DND-41 (cell line): ENCODE measurements around the gene SYNDIG1L.

Experiments
- ATAC-seq: fragments of 200-7000 bp; cut with Tn5 transposase; 3 replicates; pipeline ENCODE4 v1.9.1; 2021; ENCODE audit warnings: low read depth; ENCODE audit not compliant: insufficient read depth
- DNase-seq: peaks from one replicate; pipeline ENCODE4 v3.0.0-alpha.2; 2020
- H2AFZ ChIP-seq: 2 replicates; pipeline ENCODE4 v1.6.0; 2012; ENCODE audit warnings: low read depth, low read length
- H3K27ac ChIP-seq: 2 replicates; pipeline ENCODE4 v1.5.1; 2012; ENCODE audit warnings: low read length, inconsistent platforms
- H3K27me3 ChIP-seq: fragments of 200-600 bp; sonication (generic); 2 replicates; pipeline ENCODE4 v1.6.0; 2012; ENCODE audit warnings: low read length, mild to moderate bottlenecking, inconsistent platforms; ENCODE audit not compliant: insufficient read depth, poor library complexity
- H3K36me3 ChIP-seq: 2 replicates; pipeline ENCODE4 v1.5.1; 2012; ENCODE audit warnings: low read length, inconsistent platforms; ENCODE audit not compliant: insufficient read depth
- H3K4me1 ChIP-seq: 2 replicates; pipeline ENCODE4 v1.5.1; 2012; ENCODE audit warnings: mild to moderate bottlenecking, low read length; ENCODE audit not compliant: insufficient read depth
- H3K4me2 ChIP-seq: 2 replicates; pipeline ENCODE4 v1.6.0; 2012; ENCODE audit warnings: mild to moderate bottlenecking, moderate library complexity, low read length, inconsistent platforms; ENCODE audit not compliant: insufficient read depth
- H3K4me3 ChIP-seq, 2 experiments: fragments of 200-600 bp in 1 of 2; shearing (Covaris generic) in 1 of 2; 2 replicates each; pipeline ENCODE4 v1.5.1; 2012 to 2016; ENCODE audit warnings: inconsistent platforms in 2 of 2, low read length in 2 of 2, mild to moderate bottlenecking in 2 of 2, low read depth in 1 of 2, moderate library complexity in 1 of 2
- H3K79me2 ChIP-seq: 2 replicates; pipeline ENCODE4 v1.6.0; 2012; ENCODE audit warnings: low read length, inconsistent platforms; ENCODE audit not compliant: insufficient read depth
- H3K9ac ChIP-seq: 2 replicates; pipeline ENCODE4 v1.6.0; 2012; ENCODE audit warnings: low read depth, mild to moderate bottlenecking, inconsistent platforms, low read length, moderate library complexity
- H3K9me3 ChIP-seq: 2 replicates; pipeline ENCODE4 v1.5.1; 2012; ENCODE audit warnings: low read length, moderate library complexity, mild to moderate bottlenecking, inconsistent platforms; ENCODE audit not compliant: insufficient read depth, severe bottlenecking
- H4K20me1 ChIP-seq: 2 replicates; pipeline ENCODE4 v1.6.0; 2012; ENCODE audit warnings: low read length; ENCODE audit not compliant: insufficient read depth
- EZH2 ChIP-seq: IDR thresholded peaks from 3 replicates; pipeline ENCODE4 v1.6.1; 2012; ENCODE audit warnings: borderline replicate concordance, low read depth, mild to moderate bottlenecking, moderate library complexity, low read length, inconsistent platforms; ENCODE audit not compliant: severe bottlenecking
- TF ChIP-seq, protein P1 (sequence below): IDR thresholded peaks from 2 replicates; pipeline ENCODE4 v1.5.1; 2012; ENCODE audit warnings: borderline replicate concordance, low read length, moderate library complexity, mild to moderate bottlenecking; ENCODE audit not compliant: poor library complexity, severe bottlenecking; ENCODE audit errors: extremely low read depth

The SYNDIG1L gene

DNA sequence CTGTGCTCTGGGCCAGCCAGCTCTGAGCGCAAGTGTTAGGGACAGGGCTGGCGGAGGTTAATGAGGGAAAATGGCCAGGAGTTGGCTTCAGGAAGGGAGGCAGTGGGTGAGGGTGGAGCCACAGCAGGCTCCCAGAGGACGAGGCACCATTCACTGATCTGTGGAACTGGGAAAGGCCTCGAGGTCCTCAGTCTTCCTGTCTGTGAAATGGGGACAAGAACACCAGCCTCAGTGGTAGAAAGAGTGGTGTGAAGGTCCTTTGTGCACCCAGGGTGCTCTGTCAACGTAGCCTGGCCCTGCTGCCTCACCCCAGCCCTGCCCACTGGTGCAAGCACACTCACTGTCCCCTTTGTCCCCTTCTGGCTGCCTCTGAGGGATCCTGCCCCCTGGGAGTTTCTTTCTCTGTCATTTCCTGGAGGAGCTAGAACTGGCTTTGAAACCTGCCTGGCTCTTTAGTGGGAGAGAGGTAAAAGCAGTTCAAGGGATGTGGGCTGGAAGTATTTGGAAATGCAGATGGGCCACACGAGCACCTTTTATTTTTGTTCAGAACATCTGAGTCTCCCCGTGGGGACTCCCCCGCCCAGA is 25.0 kb downstream of the SYNDIG1L start:
- Histone ChIP-seq H2AFZ (peak overlapping the region; percentile 58), H3K27me3 (peaks cover 5% of the 10 kb centered on the region), H3K4me3 (no peak overlapping the region), H3K9me3 (no peaks in the 10 kb centered on the region), H3K4me1 (peaks cover 11% of the 10 kb centered on the region), H4K20me1 (no peaks in the 10 kb centered on the region; the same call in 1 of the 2 replicates), H3K36me3 (no peaks in the 10 kb centered on the region), H3K79me2 (no peaks in the 10 kb centered on the region), H3K9ac (no peak overlapping the region), H3K4me2 (peak overlapping the region; percentile 54; the same call in 1 of the 2 replicates), H3K27ac (no peak overlapping the region)
- ATAC-seq (0 out of 3 replicates have a peak, but pooled peaks have one; percentile 6), DNase-seq (no peak)
- TF ChIP-seq, protein P1, sequence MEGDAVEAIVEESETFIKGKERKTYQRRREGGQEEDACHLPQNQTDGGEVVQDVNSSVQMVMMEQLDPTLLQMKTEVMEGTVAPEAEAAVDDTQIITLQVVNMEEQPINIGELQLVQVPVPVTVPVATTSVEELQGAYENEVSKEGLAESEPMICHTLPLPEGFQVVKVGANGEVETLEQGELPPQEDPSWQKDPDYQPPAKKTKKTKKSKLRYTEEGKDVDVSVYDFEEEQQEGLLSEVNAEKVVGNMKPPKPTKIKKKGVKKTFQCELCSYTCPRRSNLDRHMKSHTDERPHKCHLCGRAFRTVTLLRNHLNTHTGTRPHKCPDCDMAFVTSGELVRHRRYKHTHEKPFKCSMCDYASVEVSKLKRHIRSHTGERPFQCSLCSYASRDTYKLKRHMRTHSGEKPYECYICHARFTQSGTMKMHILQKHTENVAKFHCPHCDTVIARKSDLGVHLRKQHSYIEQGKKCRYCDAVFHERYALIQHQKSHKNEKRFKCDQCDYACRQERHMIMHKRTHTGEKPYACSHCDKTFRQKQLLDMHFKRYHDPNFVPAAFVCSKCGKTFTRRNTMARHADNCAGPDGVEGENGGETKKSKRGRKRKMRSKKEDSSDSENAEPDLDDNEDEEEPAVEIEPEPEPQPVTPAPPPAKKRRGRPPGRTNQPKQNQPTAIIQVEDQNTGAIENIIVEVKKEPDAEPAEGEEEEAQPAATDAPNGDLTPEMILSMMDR, result no peak
- TF ChIP-seq EZH2, result no peak

DNA sequence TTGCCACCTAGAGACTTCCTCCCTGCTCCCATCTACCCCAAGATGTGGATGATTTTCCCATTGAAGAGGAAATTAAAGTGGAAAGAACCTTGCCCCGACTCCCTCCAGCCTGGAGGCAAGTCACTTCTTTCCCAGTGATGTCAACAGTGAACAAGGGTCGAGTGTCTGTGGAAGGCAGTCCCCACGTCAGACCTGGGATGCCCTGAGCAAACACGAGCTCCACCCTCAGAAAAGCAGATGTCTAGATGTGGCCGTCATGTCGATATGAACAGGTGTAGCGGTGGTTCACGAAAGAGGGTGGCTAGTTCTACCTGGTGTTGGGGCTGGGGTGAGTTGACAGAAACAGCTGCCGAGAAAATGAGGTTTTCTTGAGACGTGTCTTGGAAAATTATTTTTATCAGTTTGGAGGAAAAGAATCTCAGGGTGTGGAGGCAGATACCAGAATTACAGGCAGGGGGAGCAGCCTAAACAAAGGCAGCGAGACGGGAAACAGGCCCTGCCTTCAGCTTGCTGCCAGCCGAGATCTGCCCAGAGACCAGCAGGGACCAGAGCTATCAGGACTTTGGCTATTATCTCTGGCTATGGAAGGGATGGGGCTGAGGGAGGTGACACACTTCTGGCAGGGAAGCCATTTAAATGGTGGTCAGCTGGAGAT is 25.9 kb downstream of the SYNDIG1L start:
- Histone ChIP-seq H4K20me1 (no peaks in the 10 kb centered on the region), H3K4me1 (peaks cover 11% of the 10 kb centered on the region), H3K9me3 (no peaks in the 10 kb centered on the region), H3K36me3 (no peaks in the 10 kb centered on the region), H3K4me2 (no peak overlapping the region), H3K4me3 (no peak overlapping the region), H3K79me2 (no peaks in the 10 kb centered on the region), H3K27ac (no peak overlapping the region), H2AFZ (no peak overlapping the region), H3K27me3 (peaks cover 9% of the 10 kb centered on the region), H3K9ac (no peak overlapping the region)
- ATAC-seq (no peak), DNase-seq (no peak)
- TF ChIP-seq, protein P1, result peak; percentile 20
- no peak for TF ChIP-seq EZH2

DNA sequence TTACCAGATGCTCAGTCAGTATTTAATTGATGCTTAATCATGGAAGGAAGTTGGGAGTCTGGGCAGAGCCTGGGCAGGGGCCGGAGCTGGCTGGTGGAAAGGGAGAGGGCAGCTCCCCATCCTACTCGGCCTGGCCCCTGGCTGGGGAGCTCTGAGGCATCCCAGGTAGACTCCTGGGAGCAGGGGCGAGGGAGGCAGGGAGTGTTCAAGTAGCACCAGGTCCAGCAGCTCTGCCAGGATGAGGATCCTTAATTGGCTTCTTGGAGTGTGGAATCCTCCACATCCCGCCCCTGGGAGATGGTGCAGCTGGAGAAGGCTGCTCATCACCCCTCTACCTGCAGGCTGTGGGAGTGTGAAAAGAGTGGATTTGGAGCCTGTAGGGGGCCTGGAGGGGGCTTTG is 30.9 kb downstream of the SYNDIG1L start:
- Histone ChIP-seq H3K4me2 (no peak overlapping the region), H3K4me3 (no peak overlapping the region), H3K9me3 (no peaks in the 10 kb centered on the region), H3K79me2 (no peaks in the 10 kb centered on the region), H3K27me3 (peaks cover 20% of the 10 kb centered on the region), H3K9ac (no peak overlapping the region), H3K27ac (no peak overlapping the region), H2AFZ (no peak overlapping the region), H3K4me1 (no peaks in the 10 kb centered on the region), H4K20me1 (no peaks in the 10 kb centered on the region), H3K36me3 (no peaks in the 10 kb centered on the region)
- TF ChIP-seq, protein P1, result no peak
- no peak for TF ChIP-seq EZH2
- DNase-seq (no peak), ATAC-seq (no peak)
